Adrenal gland (tissue), 12 donors: Measurements from ENCODE around the gene TLR8. TPM values are rescaled to one million over a fixed set of nuclear protein-coding genes. Genes with fewer than 3 reads are reported as not detected.

Source experiments
- DNase-seq, 7 donors: peaks; one replicate each; pipeline ENCODE4 v3.0.0-alpha.2; 2019 to 2020
- H3K27ac ChIP-seq, 5 donors: fragments of 200-600 bp; sonication (generic) in 4 of 5; 1 replicate in 3 of 5; 2 replicates in 2 of 5; pipeline versions ENCODE4 v1.5.1 to v1.8.0; 2016 to 2020; ENCODE audit warnings: mild to moderate bottlenecking in 1 of 5
- H3K27me3 ChIP-seq: fragments of 200-600 bp; 2 replicates; pipeline ENCODE4 v1.8.0; 2021
- H3K36me3 ChIP-seq, 2 donors: fragments of 200-600 bp; replicated peaks in 1 of 2; 1 replicate in 1 of 2; 2 replicates in 1 of 2; pipeline versions ENCODE4 v1.5.1 to v1.8.0; 2018 to 2022
- H3K4me1 ChIP-seq, 2 donors: fragments of 200-600 bp; replicated peaks in 1 of 2; 1 replicate in 1 of 2; 2 replicates in 1 of 2; pipeline versions ENCODE4 v1.5.1 to v1.8.0; 2018 to 2021
- H3K4me3 ChIP-seq, 4 donors: fragments of 200-600 bp; sonication (generic) in 3 of 4; one replicate each; pipeline ENCODE4 v1.5.1; 2016 to 2018
- H3K9me3 ChIP-seq, 3 donors: fragments of 200-600 bp; sonication (generic) in 1 of 3; replicated peaks in 1 of 3; 1 replicate in 2 of 3; 2 replicates in 1 of 3; pipeline versions ENCODE4 v1.5.1 to v1.8.0; 2016 to 2021
- POLR2A ChIP-seq, 2 donors: fragments of 450-650 bp; IDR thresholded peaks; one replicate each; pipeline ENCODE4 v1.6.1; 2017; ENCODE audit warnings: antibody characterized with exemption in 2 of 2, mild to moderate bottlenecking in 2 of 2, moderate library complexity in 1 of 2
- WGBS, 4 donors: extraction: QIAGEN DNeasy Blood & Tissue Kit in 2 of 4; methylation state at CpG; one replicate each; pipeline versions ENCODE4 v1.1.5 to v1.1.7; 2013 to 2017; 5-methylcytosine and 5-hydroxymethylcytosine counted together
- intact Hi-C, 2 donors: fragments of 100-400 bp; cut with DNase I; formaldehyde crosslinking; loops; one replicate each; pipeline versions ENCODE4 v1.14.1 to v1.15.0; 2022 to 2023
- polyA plus RNA-seq, 3 donors: library from polyadenylated mRNA; stranded (reverse); fragments of 200-250 nt in 2 of 3; fragments of 350-450 nt in 1 of 3; fragmentation: Illumina TruSeq in 1 of 3; extraction: RNeasy Lipid Tissue Mini Kit (QIAGEN cat#74804) in 1 of 3; gene quantifications; one replicate each; pipeline ENCODE4 v1.2.3, GENCODE V29; 2013 to 2014
- total RNA-seq, 9 donors: library from RNA; depleted of rRNA in 4 of 9; stranded (reverse); fragments of >200 nt in 4 of 9; fragments of 120-200 nt in 1 of 9; fragmentation: NEBNext Ultra II Directional in 1 of 9; extraction: Animal tissue kit (Norgen Biotek cat#: 25700) in 1 of 9; gene quantifications; one replicate each; pipeline versions ENCODE4 v1.1.0 to v1.2.4, GENCODE V29; 2013 to 2023
- TF ChIP-seq, protein P1 (sequence below), 6 experiments: fragments of 450-650 bp in 4 of 6; fragments of 200-600 bp in 2 of 6; sonication (generic) in 1 of 6; IDR thresholded peaks; 1 replicate in 5 of 6; 2 replicates in 1 of 6; pipeline versions ENCODE4 v1.5.1 to v1.8.0; 2016 to 2021; ENCODE audit warnings: antibody characterized with exemption in 6 of 6, mild to moderate bottlenecking in 2 of 6, moderate library complexity in 1 of 6
- donor health status: healthy with polysubstance abuse.
- donor health status: Bipolar disorder and iron deficiency.
- donor health status: DM: yes; HTN: yes; CAD: no.
- donor health status: DM: no; HTN: no; CAD: no.
- donor health status: DM: no; HTN: no; CAD: no.
- donor health status: DM: yes; HTN: yes; CAD: no.

The TLR8 gene
- total and polyA plus RNA-seq, 12 donors: 0.10 to 5.6 (median 1.9) TPM; not detected in 1

DNA sequence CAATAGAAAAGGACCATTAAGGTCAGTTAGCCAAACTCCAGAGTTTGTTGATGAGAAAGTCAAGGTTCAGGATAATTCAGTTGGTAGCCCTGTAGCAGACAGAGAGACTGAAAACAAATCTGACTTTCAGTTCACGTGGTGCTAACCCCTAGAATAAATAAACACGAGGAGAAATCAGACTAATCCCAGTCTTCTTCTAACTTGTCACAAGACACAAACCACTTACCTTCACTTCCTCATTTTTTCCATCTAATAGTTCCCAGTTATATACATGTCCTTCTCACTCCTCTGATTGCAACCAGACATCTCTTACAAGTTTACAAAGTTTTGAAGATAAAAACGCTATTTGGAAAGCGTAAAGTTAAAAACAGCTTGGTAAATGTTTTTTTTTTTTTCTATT lies 31.8 kb upstream of the TLR8 start:
- H3K4me3 ChIP-seq: no peak overlapping the region
- no peaks in the 10 kb centered on the region for H3K9me3 ChIP-seq
- intact Hi-C loops: no loop called here
- WGBS, 4 donors: 42 to 46% (median 43%) methylated on average over 4 of the region's 4 CpGs
- TF ChIP-seq POLR2A (IDR thresholded peaks at IDR 0.05): no peak
- TF ChIP-seq, protein P1, sequence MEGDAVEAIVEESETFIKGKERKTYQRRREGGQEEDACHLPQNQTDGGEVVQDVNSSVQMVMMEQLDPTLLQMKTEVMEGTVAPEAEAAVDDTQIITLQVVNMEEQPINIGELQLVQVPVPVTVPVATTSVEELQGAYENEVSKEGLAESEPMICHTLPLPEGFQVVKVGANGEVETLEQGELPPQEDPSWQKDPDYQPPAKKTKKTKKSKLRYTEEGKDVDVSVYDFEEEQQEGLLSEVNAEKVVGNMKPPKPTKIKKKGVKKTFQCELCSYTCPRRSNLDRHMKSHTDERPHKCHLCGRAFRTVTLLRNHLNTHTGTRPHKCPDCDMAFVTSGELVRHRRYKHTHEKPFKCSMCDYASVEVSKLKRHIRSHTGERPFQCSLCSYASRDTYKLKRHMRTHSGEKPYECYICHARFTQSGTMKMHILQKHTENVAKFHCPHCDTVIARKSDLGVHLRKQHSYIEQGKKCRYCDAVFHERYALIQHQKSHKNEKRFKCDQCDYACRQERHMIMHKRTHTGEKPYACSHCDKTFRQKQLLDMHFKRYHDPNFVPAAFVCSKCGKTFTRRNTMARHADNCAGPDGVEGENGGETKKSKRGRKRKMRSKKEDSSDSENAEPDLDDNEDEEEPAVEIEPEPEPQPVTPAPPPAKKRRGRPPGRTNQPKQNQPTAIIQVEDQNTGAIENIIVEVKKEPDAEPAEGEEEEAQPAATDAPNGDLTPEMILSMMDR (IDR thresholded peaks at IDR 0.05): no peak
- H3K27me3 ChIP-seq: peaks cover 8% of the 10 kb centered on the region
- H3K36me3 ChIP-seq: no peaks in the 10 kb centered on the region
- H3K27ac ChIP-seq: no peak overlapping the region
- no peaks in the 10 kb centered on the region for H3K4me1 ChIP-seq
- no peak for DNase-seq

GRCh38 chrX:12877386-12877785 lies 29.0 kb upstream of the TLR8 start:
- Histone ChIP-seq H3K4me1 (no peaks in the 10 kb centered on the region), H3K27me3 (peaks cover 8% of the 10 kb centered on the region), H3K4me3 (no peak overlapping the region), H3K9me3 (no peaks in the 10 kb centered on the region), H3K27ac (no peak overlapping the region), H3K36me3 (no peaks in the 10 kb centered on the region)
- DNase-seq: no peak
- intact Hi-C loops: no loop called here
- TF ChIP-seq POLR2A (IDR thresholded peaks at IDR 0.05): no peak
- TF ChIP-seq, protein P1 (IDR thresholded peaks at IDR 0.05): no peak
- WGBS, 4 donors: 37 to 52% (median 41%) methylated on average over 7 to 8 of the region's 8 CpGs

- 62 to 100% (median 70%) methylated on average over 1 of the region's 1 CpG for WGBS, 4 donors
- no peak for DNase-seq
- TF ChIP-seq, protein P1 (IDR thresholded peaks at IDR 0.05): no peak
- no peak for TF ChIP-seq POLR2A (IDR thresholded peaks at IDR 0.05)
- Histone ChIP-seq H3K9me3 (no peaks in the 10 kb centered on the region), H3K27me3 (peaks cover 8% of the 10 kb centered on the region), H3K4me1 (no peaks in the 10 kb centered on the region), H3K27ac (no peak overlapping the region), H3K4me3 (no peak overlapping the region), H3K36me3 (no peaks in the 10 kb centered on the region)
- intact Hi-C loops: no loop called here
Measured at GRCh38 chrX:12878536-12878935, 27.9 kb upstream of the TLR8 start.

DNA sequence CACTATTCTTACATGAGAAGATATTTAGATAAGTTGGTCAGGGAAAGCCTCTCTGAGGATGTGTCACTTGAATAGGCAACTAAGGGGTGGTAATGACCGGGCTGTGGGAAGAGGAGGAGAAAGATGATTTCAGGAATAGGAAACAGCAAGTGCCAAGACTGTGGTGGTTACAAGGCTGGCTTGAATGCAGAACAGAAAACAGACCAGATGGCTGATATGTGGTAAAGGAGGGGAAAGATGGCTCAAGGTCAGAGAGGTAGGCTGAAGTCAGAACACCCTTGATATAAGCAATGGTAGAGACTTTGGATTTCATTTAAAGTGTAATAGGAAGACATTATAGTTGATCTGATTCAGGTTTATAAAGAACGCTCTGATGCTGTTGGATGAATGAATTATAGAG lies 24.5 kb upstream of the TLR8 start:
- intact Hi-C loops: no loop called here
- no peak overlapping the region for H3K4me3 ChIP-seq
- H3K4me1 ChIP-seq: no peaks in the 10 kb centered on the region
- H3K9me3 ChIP-seq: no peaks in the 10 kb centered on the region
- DNase-seq: no peak
- 75 to 80% (median 77%) methylated on average over 2 of the region's 2 CpGs for WGBS, 4 donors
- no peaks in the 10 kb centered on the region for H3K36me3 ChIP-seq
- peaks cover 8% of the 10 kb centered on the region for H3K27me3 ChIP-seq
- no peak for TF ChIP-seq POLR2A (IDR thresholded peaks at IDR 0.05)
- TF ChIP-seq, protein P1 (IDR thresholded peaks at IDR 0.05): no peak
- no peak overlapping the region for H3K27ac ChIP-seq
